Activated CD8-positive, alpha-beta memory T cell treated with anti-CD3 and anti-CD28 coated beads, Interleukin-2, amount 50 U/mL, for 24 hours (primary cell): ENCODE data around the gene EIF4A3.
"Not testable (repeated sequence)": the region's sequence is repeated elsewhere in the genome, so short reads cannot be mapped to it uniquely, and the experiment has no call there.

Source experiments
- DNase-seq: peaks from one replicate; pipeline ENCODE4 v3.0.0-alpha.2; 2020; ENCODE audit errors: extremely low read depth

EIF4A3 gene

GRCh38 chr17:80101011-80101945 lies 45.6 kb downstream of the EIF4A3 start, which contains the start of gene GAA:
Gene GAA, plus strand, starts transcription at chr17:80101581. Its CDS starts 3,006 bp downstream, at chr17:80104587.
- peak; percentile 56 for DNase-seq

- DNase-seq, result no peak
Observed at GRCh38 chr17:80100035-80100323, 46.9 kb downstream of the EIF4A3 start.

- DNase-seq, result no peak
Observed at GRCh38 chr17:80099291-80100034, 47.5 kb downstream of the EIF4A3 start.

- DNase-seq, result no peak
Observed at GRCh38 chr17:80097844-80098691, 48.9 kb downstream of the EIF4A3 start.

- no peak for DNase-seq
Observed at GRCh38 chr17:80097127-80097621, 49.8 kb downstream of the EIF4A3 start.

- no peak for DNase-seq
Observed at GRCh38 chr17:80096561-80097021, 50.3 kb downstream of the EIF4A3 start.

- no peak for DNase-seq
Observed at GRCh38 chr17:80095844-80096475, 51.0 kb downstream of the EIF4A3 start.

- DNase-seq, result no peak
Observed at GRCh38 chr17:80095038-80095843, 51.7 kb downstream of the EIF4A3 start.

GRCh38 chr17:80092959-80093358 lies 54.0 kb downstream of the EIF4A3 start:
- no peak for DNase-seq

GRCh38 chr17:80091376-80091775 lies 55.6 kb downstream of the EIF4A3 start:
- no peak for DNase-seq

GRCh38 chr17:80090164-80090563 lies 56.8 kb downstream of the EIF4A3 start:
- not testable (repeated sequence) for DNase-seq

GRCh38 chr17:80089762-80090161 lies 57.2 kb downstream of the EIF4A3 start:
- DNase-seq, result no peak

- no peak for DNase-seq
Observed at GRCh38 chr17:80087346-80088265, 59.3 kb downstream of the EIF4A3 start.

- no peak for DNase-seq
Observed at GRCh38 chr17:80086616-80087015, 60.3 kb downstream of the EIF4A3 start.

- no peak for DNase-seq
Observed at GRCh38 chr17:80086081-80086480, 60.8 kb downstream of the EIF4A3 start.

- DNase-seq, result no peak
Observed at GRCh38 chr17:80084773-80085172, 62.2 kb downstream of the EIF4A3 start.
